HG02870 (cell line): ENCODE measurements around the gene DEFB123.
"Not testable (repeated sequence)": the region's sequence is repeated elsewhere in the genome, so short reads cannot be mapped to it uniquely, and the experiment has no call there.

ENCODE experiments used
- ATAC-seq: cut with Tn5 transposase; IDR thresholded peaks from one replicate; pipeline ENCODE4 v1.9.1; 2021; ENCODE audit warnings: mild to moderate bottlenecking, moderate library complexity; ENCODE audit not compliant: unreplicated experiment

Gene DEFB123

DNA sequence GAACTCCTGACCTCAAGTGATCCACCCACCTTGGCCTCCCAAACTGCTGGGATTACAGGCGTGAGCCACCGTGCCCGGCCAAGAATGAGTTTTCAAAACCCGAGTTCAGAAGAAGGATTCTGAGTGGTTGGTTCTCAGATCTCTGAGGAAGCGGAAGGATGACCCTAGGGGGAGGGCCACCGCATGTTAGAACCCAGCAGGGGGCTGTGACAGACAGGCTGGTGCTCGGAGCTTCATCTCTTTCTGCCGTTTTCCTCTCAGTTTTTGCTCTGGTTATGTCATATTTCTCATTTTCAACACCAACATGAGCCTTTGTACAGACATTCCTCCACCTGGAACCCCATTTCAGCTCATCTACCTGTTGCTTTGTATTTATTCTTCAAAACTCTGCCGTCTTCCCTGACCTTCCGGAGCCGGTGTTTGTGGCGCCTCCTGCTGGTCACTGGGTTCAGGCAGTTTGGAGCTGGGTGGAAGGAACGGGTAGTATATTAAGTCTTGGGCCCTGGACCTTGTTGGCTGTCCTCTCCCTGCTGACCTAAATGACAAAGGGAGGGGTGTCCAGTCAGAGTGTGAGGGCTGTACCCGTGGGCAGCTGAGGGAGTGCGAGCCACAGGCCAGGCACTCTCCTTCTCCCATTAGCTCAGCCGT, at the start of gene DEFB123:
DEFB123 (plus strand) TSS at position 621 of the 648 bp plus-strand sequence. CDS start 67 bp downstream, outside the sequence.
- ATAC-seq = no peak

GRCh38 chr20:31392836-31393235, 47.6 kb upstream of the DEFB123 start:
- ATAC-seq = no peak

DNA sequence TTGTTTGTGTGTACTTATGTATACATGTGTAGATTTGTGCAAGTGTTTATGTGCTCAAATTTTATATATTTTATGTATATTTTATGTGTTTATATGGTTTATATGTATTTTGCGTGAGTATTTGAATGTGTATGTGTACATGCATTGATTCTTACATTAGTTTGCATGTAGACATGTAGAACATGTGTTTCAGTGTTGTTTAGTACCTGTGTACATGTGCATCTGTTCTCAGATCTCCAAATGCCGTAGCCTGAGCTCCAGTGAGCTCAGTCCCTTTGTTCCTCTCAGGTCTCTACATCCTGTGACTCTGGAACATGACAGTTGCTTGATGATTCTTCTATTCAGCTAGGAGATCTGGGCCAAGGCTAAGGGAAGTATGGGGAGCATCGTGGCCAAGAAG, 45.5 kb upstream of the DEFB123 start:
- ATAC-seq = no peak

DNA sequence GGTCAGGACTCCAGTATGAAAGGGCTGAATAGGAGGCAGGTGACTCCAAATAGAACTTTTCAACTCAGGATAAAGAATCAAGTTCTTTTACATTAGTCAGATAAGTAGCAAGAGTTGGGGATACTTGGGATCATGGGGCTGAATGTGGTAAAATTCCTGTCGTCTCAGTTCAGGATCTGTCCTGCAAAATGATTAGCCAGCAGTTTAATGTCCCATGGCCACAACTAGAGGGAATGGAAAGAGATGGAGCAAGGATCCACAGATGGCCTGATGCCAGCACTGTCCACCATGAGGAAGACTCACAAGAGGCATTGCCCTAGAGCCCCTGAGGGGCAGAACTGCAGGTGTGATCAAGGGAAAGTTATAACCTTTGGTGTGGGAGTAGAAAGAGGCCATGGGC, 36.5 kb upstream of the DEFB123 start:
- ATAC-seq = no peak

DNA sequence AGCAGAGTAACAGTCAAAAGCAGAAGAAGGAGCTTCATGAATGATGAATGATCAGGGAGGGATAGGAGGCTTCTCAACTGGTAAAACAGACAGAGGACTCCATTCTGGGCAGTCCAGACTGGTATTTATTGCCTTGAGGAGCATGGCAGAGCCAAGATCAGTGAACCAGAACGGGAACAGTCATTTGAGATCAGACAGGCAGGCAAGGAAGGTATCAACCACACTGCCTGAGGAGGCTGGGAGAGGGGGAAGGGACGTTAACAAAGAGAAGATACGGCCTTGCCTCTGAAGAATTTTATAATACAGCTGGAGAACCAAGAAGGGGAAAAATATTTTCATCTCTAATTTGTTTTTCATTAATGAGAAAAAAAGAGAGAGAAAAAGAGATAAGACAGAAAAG, 34.3 kb upstream of the DEFB123 start, which contains the start of gene DEFB121:
DEFB121 (minus strand) TSS at position 101 of the 400 bp plus-strand sequence; CDS start at position 38, 63 bp downstream.
- ATAC-seq = no peak

DNA sequence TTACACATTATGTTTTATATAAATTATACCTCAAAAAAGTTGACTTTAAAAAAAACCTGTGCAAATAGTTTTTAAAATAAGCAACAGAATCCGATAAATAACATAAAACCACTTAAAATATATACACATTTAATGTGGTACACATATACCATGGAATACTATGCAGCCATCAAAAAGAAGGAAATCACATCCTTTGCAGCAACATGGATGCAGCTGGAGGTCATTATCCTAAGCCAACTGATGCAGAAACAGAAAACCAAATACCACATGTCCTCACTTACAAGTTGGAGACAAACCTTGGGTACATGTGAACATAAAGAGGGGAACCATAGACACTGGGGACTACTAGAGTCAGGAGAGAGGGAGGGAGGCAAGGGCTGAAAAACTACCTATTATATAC, 30.4 kb upstream of the DEFB123 start:
- ATAC-seq = no peak

GRCh38 chr20:31414381-31414780, 26.1 kb upstream of the DEFB123 start:
- no peak for ATAC-seq

- no peak for ATAC-seq
Measured at GRCh38 chr20:31415653-31416052, 24.8 kb upstream of the DEFB123 start.

DNA sequence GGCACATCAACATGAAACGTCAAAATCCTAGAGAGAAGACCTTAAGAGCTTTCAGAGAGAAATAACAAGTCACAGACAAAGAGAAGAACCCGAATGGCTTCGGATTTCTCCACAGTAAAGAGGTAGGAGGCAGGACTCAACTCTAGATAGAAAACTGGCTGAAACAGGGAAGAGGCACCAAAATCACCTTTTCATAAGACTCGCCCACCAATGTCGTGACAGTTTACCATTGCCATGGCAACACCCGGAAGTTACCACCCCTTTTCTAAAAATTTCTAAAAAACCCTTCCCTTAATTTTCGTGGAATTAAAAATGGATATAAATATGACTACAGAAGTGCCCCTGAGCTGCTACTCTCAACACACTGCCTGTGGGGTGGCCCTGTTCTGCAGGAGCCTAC, 22.1 kb upstream of the DEFB123 start:
- no peak for ATAC-seq

GRCh38 chr20:31425797-31426196, 14.6 kb upstream of the DEFB123 start:
- no peak for ATAC-seq

DNA sequence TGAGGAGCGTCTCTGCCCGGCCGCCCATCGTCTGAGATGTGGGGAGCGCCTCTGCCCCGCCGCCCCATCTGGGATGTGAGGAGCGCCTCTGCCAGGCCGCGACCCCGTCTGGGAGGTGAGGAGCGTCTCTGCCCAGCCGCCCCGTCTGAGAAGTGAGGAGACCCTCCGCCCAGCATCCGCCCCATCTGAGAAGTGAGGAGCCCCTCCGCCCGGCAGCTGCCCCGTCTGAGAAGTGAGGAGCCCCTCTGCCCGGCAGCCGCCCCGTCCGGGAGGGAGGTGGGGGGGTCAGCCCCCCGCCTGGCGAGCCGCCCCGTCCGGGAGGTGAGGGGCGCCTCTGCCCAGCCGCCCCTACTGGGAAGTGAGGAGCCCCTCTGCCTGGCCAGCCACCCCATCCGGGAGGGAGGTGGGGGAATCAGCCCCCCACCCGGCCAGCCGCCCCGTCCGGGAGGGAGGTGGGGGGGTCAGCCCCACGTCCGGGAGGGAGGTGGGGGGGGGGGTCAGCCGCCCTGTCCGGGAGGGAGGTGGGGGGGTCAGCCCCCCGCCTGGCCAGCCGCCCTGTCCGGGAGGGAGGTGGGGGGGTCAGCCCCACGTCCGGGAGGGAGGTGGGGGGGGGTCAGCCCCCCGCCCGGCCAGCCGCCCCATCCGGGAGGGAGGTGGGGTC, 13.4 kb upstream of the DEFB123 start:
- not testable (repeated sequence) for ATAC-seq

DNA sequence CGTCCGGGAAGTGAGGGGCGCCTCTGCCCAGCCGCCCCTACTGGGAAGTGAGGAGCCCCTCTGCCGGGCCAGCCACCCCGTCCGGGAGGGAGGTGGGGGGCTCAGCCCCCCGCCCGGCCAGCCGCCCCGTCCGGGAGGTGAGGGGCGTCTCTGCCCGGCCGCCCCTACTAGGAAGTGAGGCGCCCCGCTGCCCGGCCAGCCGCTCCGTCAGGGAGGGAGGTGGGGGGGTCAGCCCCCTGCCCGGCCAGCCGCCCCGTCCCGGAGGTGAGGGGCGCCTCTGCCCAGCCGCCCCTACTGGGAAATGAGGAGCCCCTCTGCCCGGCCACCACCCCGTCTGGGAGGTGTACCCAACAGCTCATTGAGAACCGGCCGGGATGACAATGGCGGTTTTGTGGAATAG, 12.9 kb upstream of the DEFB123 start:
- ATAC-seq = not testable (repeated sequence)

- ATAC-seq = no peak
Measured at GRCh38 chr20:31430568-31431115, 9.8 kb upstream of the DEFB123 start.

GRCh38 chr20:31446084-31446819, 5.8 kb downstream of the DEFB123 start:
- ATAC-seq = no peak

DNA sequence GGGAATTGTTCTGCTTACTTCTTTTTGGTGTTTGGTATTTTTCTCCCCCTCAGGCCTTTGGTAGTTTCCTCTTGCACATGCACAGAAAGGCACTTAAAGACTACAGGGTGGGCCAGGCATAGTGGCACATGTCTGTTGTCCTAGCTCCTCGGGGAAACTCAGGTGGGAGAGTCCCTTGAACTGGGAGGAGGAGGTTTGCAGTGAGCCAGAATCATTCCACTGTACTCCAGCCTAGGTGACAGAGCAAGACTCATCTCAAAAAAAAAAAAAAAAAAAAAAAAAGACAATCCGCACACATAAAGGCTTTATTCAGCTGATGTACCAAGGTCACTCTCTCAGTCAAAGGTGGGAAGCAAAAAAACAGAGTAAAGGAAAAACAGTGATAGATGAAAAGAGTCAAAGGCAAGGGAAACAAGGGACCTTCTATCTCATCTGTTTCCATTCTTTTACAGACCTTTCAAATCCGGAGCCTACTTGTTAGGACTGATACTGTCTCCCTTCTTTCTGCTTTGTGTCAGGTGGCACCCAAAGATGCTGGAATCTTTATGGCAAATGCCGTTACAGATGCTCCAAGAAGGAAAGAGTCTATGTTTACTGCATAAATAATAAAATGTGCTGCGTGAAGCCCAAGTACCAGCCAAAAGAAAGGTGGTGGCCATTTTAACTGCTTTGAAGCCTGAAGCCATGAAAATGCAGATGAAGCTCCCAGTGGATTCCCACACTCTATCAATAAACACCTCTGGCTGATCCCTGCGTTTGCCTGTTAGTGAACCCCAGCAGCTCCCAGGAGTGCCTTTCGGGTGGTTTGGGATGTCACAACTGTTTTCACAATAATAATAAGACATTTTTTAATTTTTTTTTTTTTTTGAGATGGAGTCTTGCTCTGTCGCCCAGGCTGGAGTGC, 9.3 kb downstream of the DEFB123 start:
- ATAC-seq = no peak

GRCh38 chr20:31452575-31452974, 12.1 kb downstream of the DEFB123 start:
- ATAC-seq = no peak

GRCh38 chr20:31454361-31454760, 13.9 kb downstream of the DEFB123 start:
- ATAC-seq = no peak

GRCh38 chr20:31470946-31471345, 30.5 kb downstream of the DEFB123 start:
- not testable (repeated sequence) for ATAC-seq

GRCh38 chr20:31472395-31473330, 32.2 kb downstream of the DEFB123 start:
- ATAC-seq = no peak
